Gastroesophageal sphincter (tissue), 4 donors: Measurements from ENCODE around the gene ANKRD52. TPM values are rescaled to one million over a fixed set of nuclear protein-coding genes. Genes with fewer than 3 reads are reported as not detected.
A peak's percentile ranks its signal among the peaks of the same experiment; 100 is the strongest.

Experiments used
- ATAC-seq: fragments of 150-250 bp; one replicate; pipeline ENCODE4 v1.9.1; 2016; ENCODE audit warnings: mild to moderate bottlenecking, moderate library complexity
- H3K27ac ChIP-seq, 4 donors: fragments of 200-600 bp; sonication (generic) in 3 of 4; 1 replicate in 3 of 4; 2 replicates in 1 of 4; pipeline ENCODE4 v1.5.1; 2016 to 2019
- H3K27me3 ChIP-seq: fragments of 200-600 bp; sonication (generic); one replicate; pipeline ENCODE4 v1.5.1; 2019
- H3K36me3 ChIP-seq, 2 donors: fragments of 200-600 bp; sonication (generic); one replicate each; pipeline ENCODE4 v1.5.1; 2019; ENCODE audit warnings: control low read depth in 1 of 2
- H3K4me1 ChIP-seq, 3 donors: fragments of 200-600 bp; sonication (generic); 1 replicate in 2 of 3; 2 replicates in 1 of 3; pipeline ENCODE4 v1.5.1; 2016 to 2019; ENCODE audit warnings: control low read depth in 2 of 3
- H3K4me3 ChIP-seq, 2 donors: fragments of 200-600 bp; sonication (generic); one replicate each; pipeline ENCODE4 v1.5.1; 2019; ENCODE audit warnings: mild to moderate bottlenecking in 1 of 2, moderate library complexity in 1 of 2
- H3K9me3 ChIP-seq, 3 donors: fragments of 200-600 bp; sonication (generic); one replicate each; pipeline ENCODE4 v1.5.1; 2017 to 2019; ENCODE audit warnings: control low read depth in 2 of 3
- CTCF ChIP-seq, 4 experiments: fragments of 200-600 bp in 2 of 4; fragments of 450-650 bp in 2 of 4; sonication (generic) in 1 of 4; IDR thresholded peaks; one replicate each; pipeline ENCODE4 v1.5.1; 2017 to 2019; ENCODE audit warnings: antibody characterized with exemption in 4 of 4, mild to moderate bottlenecking in 2 of 4, moderate library complexity in 2 of 4
- EP300 ChIP-seq: sonication (generic); formaldehyde crosslinking; IDR thresholded peaks from one replicate; pipeline ENCODE4 v1.6.1; 2017; ENCODE audit warnings: antibody characterized with exemption, mild to moderate bottlenecking
- POLR2A ChIP-seq, 2 donors: fragments of 450-650 bp; IDR thresholded peaks; one replicate each; pipeline ENCODE4 v1.6.1; 2017; ENCODE audit warnings: antibody characterized with exemption in 2 of 2, mild to moderate bottlenecking in 2 of 2, moderate library complexity in 1 of 2
- POLR2AphosphoS5 ChIP-seq: sonication (generic); formaldehyde crosslinking; IDR thresholded peaks from one replicate; pipeline ENCODE4 v1.6.1; 2017; ENCODE audit warnings: antibody characterized with exemption
- WGBS, 2 donors: methylation state at CpG; one replicate each; pipeline ENCODE4 v1.1.5; 2018; ENCODE audit warnings: low coverage in 1 of 2; 5-methylcytosine and 5-hydroxymethylcytosine counted together
- total RNA-seq, 4 donors: library from RNA; depleted of rRNA; stranded (reverse); fragments of >200 nt; gene quantifications; one replicate each; pipeline ENCODE4 v1.1.0, GENCODE V29; 2016

The ANKRD52 gene
- total RNA-seq, 4 donors from 2014 or later: 12.9 to 37.8 (median 15.6) TPM

- TF ChIP-seq EP300 (no peak), CTCF (IDR thresholded peaks at IDR 0.05) (no peak), POLR2AphosphoS5 (no peak), POLR2A (IDR thresholded peaks at IDR 0.05) (no peak)
- no peak overlapping the region for H3K4me3 ChIP-seq
- H3K9me3 ChIP-seq: no peaks in the 10 kb centered on the region
- H3K27me3 ChIP-seq: no peaks in the 10 kb centered on the region
- no peak for ATAC-seq
- peaks cover 0 to 14% (median 0%) of the 10 kb centered on the region in 3 donors for H3K4me1 ChIP-seq
- no peak overlapping the region for H3K27ac ChIP-seq
- 29 to 70% methylated on average over 1 to 2 of the region's 6 CpGs for WGBS, 2 donors
- peaks cover 7 to 91% of the 10 kb centered on the region in 2 donors for H3K36me3 ChIP-seq
These were observed 50.2 kb downstream of the ANKRD52 start for GRCh38 chr12:56208006-56208405.

GRCh38 chr12:56206452-56207166 lies 51.6 kb downstream of the ANKRD52 start:
- WGBS, 2 donors: 52 to 66% methylated on average over 4 to 6 of the region's 14 CpGs
- no peaks in the 10 kb centered on the region for H3K9me3 ChIP-seq
- no peaks in the 10 kb centered on the region for H3K27me3 ChIP-seq
- ATAC-seq: peak; percentile 61
- H3K27ac ChIP-seq: peak overlapping the region in 3 of 4 donors; percentile 18 to 35 (median 34)
- no peak overlapping the region for H3K4me3 ChIP-seq
- peaks cover 3 to 77% of the 10 kb centered on the region in 2 donors for H3K36me3 ChIP-seq
- peaks cover 0 to 17% (median 0%) of the 10 kb centered on the region in 3 donors for H3K4me1 ChIP-seq
- no peak for TF ChIP-seq EP300
- TF ChIP-seq CTCF (IDR thresholded peaks at IDR 0.05): peak; percentile 29 to 77 (median 69)

GRCh38 chr12:56205445-56205844 lies 52.7 kb downstream of the ANKRD52 start:
- no peak for TF ChIP-seq POLR2A (IDR thresholded peaks at IDR 0.05)
- no peak for TF ChIP-seq POLR2AphosphoS5
- no peak for TF ChIP-seq EP300
- peak in 1 of 4 experiments; percentile 5 for TF ChIP-seq CTCF (IDR thresholded peaks at IDR 0.05)
- no peak overlapping the region for H3K4me3 ChIP-seq
- no peaks in the 10 kb centered on the region for H3K27me3 ChIP-seq
- no peaks in the 10 kb centered on the region for H3K9me3 ChIP-seq
- H3K4me1 ChIP-seq: peaks cover 0 to 17% (median 0%) of the 10 kb centered on the region in 3 donors
- peaks cover 3 to 65% of the 10 kb centered on the region in 2 donors for H3K36me3 ChIP-seq
- H3K27ac ChIP-seq: peak overlapping the region in 2 of 4 donors; percentile 34 to 35
- no peak for ATAC-seq

- peaks cover 0 to 17% (median 0%) of the 10 kb centered on the region in 3 donors for H3K4me1 ChIP-seq
- TF ChIP-seq POLR2AphosphoS5: no peak
- no peak for TF ChIP-seq POLR2A (IDR thresholded peaks at IDR 0.05)
- TF ChIP-seq CTCF (IDR thresholded peaks at IDR 0.05): no peak
- TF ChIP-seq EP300: no peak
These were observed 53.9 kb downstream of the ANKRD52 start for GRCh38 chr12:56204275-56204674.

GRCh38 chr12:56202838-56203237 lies 55.3 kb downstream of the ANKRD52 start:
- H3K27ac ChIP-seq: no peak overlapping the region
- no peak for ATAC-seq
- no peak overlapping the region for H3K4me3 ChIP-seq
- H3K9me3 ChIP-seq: no peaks in the 10 kb centered on the region
- 24 to 75% methylated on average over 2 of the region's 2 CpGs for WGBS, 2 donors
- peaks cover 0 to 17% (median 0%) of the 10 kb centered on the region in 3 donors for H3K4me1 ChIP-seq
- TF ChIP-seq EP300 (no peak), CTCF (IDR thresholded peaks at IDR 0.05) (no peak), POLR2A (IDR thresholded peaks at IDR 0.05) (no peak), POLR2AphosphoS5 (no peak)
- H3K27me3 ChIP-seq: no peaks in the 10 kb centered on the region
- H3K36me3 ChIP-seq: peaks cover under 1 to 39% of the 10 kb centered on the region in 2 donors

More at GRCh38 chr12:56204275-56204674, 53.9 kb downstream of the ANKRD52 start:
- H3K9me3 ChIP-seq: no peaks in the 10 kb centered on the region
- peaks cover 3 to 54% of the 10 kb centered on the region in 2 donors for H3K36me3 ChIP-seq
- H3K4me3 ChIP-seq: no peak overlapping the region
- no peak for ATAC-seq
- no peak overlapping the region for H3K27ac ChIP-seq
- no peaks in the 10 kb centered on the region for H3K27me3 ChIP-seq
